ENCODE measurements around the gene CD37. TPM values are rescaled to one million over a fixed set of nuclear protein-coding genes. Genes with fewer than 3 reads are reported as not detected.

The CD37 gene
- total and polyA plus RNA-seq, 2 donors = 31.6 to 78.4 TPM

DNA sequence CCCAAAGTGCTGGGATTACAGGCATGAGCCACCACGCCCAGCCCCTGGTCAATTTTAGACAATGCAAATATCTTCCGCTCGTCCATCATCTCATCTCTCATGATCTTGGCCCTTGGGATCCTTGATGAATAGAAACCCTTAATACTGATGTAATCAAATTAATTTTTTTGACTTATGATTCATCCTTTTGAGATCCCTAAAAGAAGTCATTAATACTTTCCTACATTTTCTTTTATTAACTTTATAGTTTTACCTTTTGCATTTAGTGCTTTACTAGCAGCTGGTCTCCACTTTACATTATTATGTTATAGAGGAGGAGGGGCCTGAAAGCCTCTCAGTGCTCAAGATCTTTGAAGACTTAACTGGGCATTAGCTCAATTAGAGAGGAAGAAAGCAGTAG is 45.2 kb downstream of the CD37 start:
- Histone ChIP-seq H3K36me3 (ENCODE audit: control insufficient read depth in 2 of 2, insufficient read depth in 2 of 2, low read length in 1 of 2) (no peaks in the 10 kb centered on the region), H3K27me3 (ENCODE audit: control insufficient read depth in 2 of 2, insufficient read depth in 1 of 2, low read length in 1 of 2) (peaks cover 0 to 4% of the 10 kb centered on the region in 2 donors), H3K9me3 (ENCODE audit: control insufficient read depth in 2 of 2, insufficient read depth in 1 of 2, low read length in 1 of 2) (no peaks in the 10 kb centered on the region), H3K4me3 (ENCODE audit: low read length in 2 of 2) (no peak overlapping the region), H3K27ac (ENCODE audit: low read depth in 1 of 2, low read length in 1 of 2) (no peak overlapping the region), H3K4me1 (ENCODE audit: control insufficient read depth in 2 of 2, insufficient read depth in 2 of 2, low read length in 2 of 2) (no peaks in the 10 kb centered on the region)
- no peak for DNase-seq (ENCODE audit: low read depth in 6 of 9, low spot score in 9 of 9)
- WGBS = 97% methylated on average over 3 of the region's 3 CpGs

DNA sequence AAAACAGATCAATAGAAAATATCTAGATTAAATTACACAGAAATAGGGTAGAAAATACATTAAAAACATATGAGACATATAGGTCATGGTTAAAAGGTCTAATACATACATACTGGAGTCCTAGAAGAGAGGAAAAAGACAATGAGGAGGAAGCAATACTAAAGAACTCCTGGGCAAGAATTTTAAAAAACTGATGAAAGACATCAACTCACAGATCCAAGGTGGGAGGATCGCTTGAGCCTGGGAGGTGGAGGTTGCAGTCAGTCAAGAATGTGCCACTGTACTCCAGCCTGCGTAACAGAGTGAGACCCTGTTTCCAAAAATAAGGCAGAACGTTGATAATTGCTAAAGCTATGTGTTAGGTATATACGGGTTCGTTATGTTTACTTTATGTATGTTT is 47.4 kb downstream of the CD37 start:
- no peaks in the 10 kb centered on the region for H3K9me3 ChIP-seq (ENCODE audit: control insufficient read depth in 2 of 2, insufficient read depth in 1 of 2, low read length in 1 of 2)
- DNase-seq (ENCODE audit: low read depth in 6 of 9, low spot score in 9 of 9) = no peak
- no peak overlapping the region for H3K27ac ChIP-seq (ENCODE audit: low read depth in 1 of 2, low read length in 1 of 2)
- H3K36me3 ChIP-seq (ENCODE audit: control insufficient read depth in 2 of 2, insufficient read depth in 2 of 2, low read length in 1 of 2) = no peaks in the 10 kb centered on the region
- peaks cover 0 to 4% of the 10 kb centered on the region in 2 donors for H3K27me3 ChIP-seq (ENCODE audit: control insufficient read depth in 2 of 2, insufficient read depth in 1 of 2, low read length in 1 of 2)
- H3K4me1 ChIP-seq (ENCODE audit: control insufficient read depth in 2 of 2, insufficient read depth in 2 of 2, low read length in 2 of 2) = no peaks in the 10 kb centered on the region
- H3K4me3 ChIP-seq (ENCODE audit: low read length in 2 of 2) = no peak overlapping the region
- 97% methylated on average over 5 of the region's 5 CpGs for WGBS

DNA sequence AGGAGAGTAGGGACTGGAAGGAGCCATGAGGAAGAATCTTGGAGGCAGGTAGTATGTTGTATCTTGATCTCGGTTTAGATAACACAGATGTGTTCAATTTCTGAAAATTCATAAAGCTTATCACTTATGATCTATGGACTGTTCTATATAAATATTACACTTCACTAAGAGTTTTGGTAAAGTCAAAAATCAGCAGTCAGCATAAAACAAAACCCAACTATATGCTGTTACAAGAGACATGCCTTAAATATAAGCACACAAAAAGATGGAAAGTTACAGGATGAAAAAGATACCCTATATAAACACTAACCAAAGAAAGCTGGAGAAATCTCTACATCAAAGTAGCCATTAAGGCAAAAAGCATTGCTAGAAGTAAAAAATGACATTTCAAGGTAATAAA is 48.4 kb downstream of the CD37 start:
- no peak overlapping the region for H3K4me3 ChIP-seq (ENCODE audit: low read length in 2 of 2)
- no peak for DNase-seq (ENCODE audit: low read depth in 6 of 9, low spot score in 9 of 9)
- H3K27ac ChIP-seq (ENCODE audit: low read depth in 1 of 2, low read length in 1 of 2) = no peak overlapping the region
- no peaks in the 10 kb centered on the region for H3K36me3 ChIP-seq (ENCODE audit: control insufficient read depth in 2 of 2, insufficient read depth in 2 of 2, low read length in 1 of 2)
- H3K4me1 ChIP-seq (ENCODE audit: control insufficient read depth in 2 of 2, insufficient read depth in 2 of 2, low read length in 2 of 2) = no peaks in the 10 kb centered on the region
- peaks cover 0 to 4% of the 10 kb centered on the region in 2 donors for H3K27me3 ChIP-seq (ENCODE audit: control insufficient read depth in 2 of 2, insufficient read depth in 1 of 2, low read length in 1 of 2)
- WGBS = 95% methylated on average over 1 of the region's 1 CpG
- peaks cover 0 to 8% of the 10 kb centered on the region in 2 donors for H3K9me3 ChIP-seq (ENCODE audit: control insufficient read depth in 2 of 2, insufficient read depth in 1 of 2, low read length in 1 of 2)

DNA sequence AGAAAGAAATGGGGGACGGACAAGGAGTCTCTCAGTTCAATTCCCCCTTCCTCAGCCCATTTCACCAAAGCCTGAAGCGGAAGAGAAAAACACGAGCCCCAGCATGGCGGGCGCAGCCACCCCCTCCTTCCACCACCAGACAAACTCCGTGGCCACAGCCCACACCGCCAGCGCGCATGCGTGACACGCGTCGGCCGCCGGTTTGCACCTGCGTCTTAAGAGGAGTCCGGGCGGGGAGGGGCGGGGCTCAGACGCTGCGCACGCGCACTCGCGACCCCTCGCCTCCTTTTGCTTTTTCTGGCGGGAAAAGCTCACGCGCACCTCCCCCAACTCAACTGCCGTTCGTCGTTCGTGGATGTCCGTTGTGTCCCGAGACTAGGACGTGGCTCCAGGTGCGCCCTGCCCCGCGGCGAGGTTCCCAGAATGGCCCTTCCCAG is 52.7 kb downstream of the CD37 start, which contains the start of gene KASH5:
Gene KASH5 (plus strand): TSS at position 314 of the 437 bp plus-strand sequence. CDS start 2,635 bp downstream, outside the sequence.
- H3K4me3 ChIP-seq (ENCODE audit: low read length in 2 of 2) = peak within 1 kb of the TSS in 1 of 2 donors; percentile 15
- H3K4me1 ChIP-seq (ENCODE audit: control insufficient read depth in 2 of 2, insufficient read depth in 2 of 2, low read length in 2 of 2) = peaks cover 0 to 5% of the 10 kb centered on the region in 2 donors
- no peak within 1 kb of the TSS for H3K27ac ChIP-seq (ENCODE audit: low read depth in 1 of 2, low read length in 1 of 2)
- WGBS = 54% methylated on average over 40 of the region's 40 CpGs
- peak in 4 of 9 donors; percentile 41 to 65 (median 48) for DNase-seq (ENCODE audit: low read depth in 6 of 9, low spot score in 9 of 9)
- H3K36me3 ChIP-seq (ENCODE audit: control insufficient read depth in 2 of 2, insufficient read depth in 2 of 2, low read length in 1 of 2) = no peaks in the 10 kb centered on the region
- H3K27me3 ChIP-seq (ENCODE audit: control insufficient read depth in 2 of 2, insufficient read depth in 1 of 2, low read length in 1 of 2) = peaks cover 0 to 10% of the 10 kb centered on the region in 2 donors
- peaks cover 0 to 17% of the 10 kb centered on the region in 2 donors for H3K9me3 ChIP-seq (ENCODE audit: control insufficient read depth in 2 of 2, insufficient read depth in 1 of 2, low read length in 1 of 2)

DNA sequence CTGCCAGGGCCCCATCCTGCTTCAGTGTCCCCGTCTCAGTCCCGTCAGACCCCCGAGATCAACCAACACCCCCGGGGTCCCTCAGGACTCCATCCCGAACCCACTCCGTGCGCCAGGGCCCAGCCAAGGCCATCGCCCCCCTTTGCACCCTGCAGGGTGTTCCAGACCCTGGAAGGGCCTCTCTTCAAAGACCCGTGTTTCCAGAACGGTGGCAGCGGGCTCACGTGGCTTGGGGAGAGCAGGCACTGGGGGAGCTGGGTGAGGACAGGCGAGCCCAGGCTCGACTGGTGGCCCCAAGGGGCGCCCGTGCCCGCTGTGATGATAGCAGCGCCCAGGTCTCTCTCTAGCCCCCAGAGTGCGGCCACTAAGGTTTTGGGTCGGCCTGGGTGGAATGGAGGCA is 54.2 kb downstream of the CD37 start:
- Histone ChIP-seq H3K4me3 (ENCODE audit: low read length in 2 of 2) (no peak overlapping the region), H3K27me3 (ENCODE audit: control insufficient read depth in 2 of 2, insufficient read depth in 1 of 2, low read length in 1 of 2) (peaks cover 0 to 17% of the 10 kb centered on the region in 2 donors), H3K9me3 (ENCODE audit: control insufficient read depth in 2 of 2, insufficient read depth in 1 of 2, low read length in 1 of 2) (peaks cover 0 to 17% of the 10 kb centered on the region in 2 donors), H3K4me1 (ENCODE audit: control insufficient read depth in 2 of 2, insufficient read depth in 2 of 2, low read length in 2 of 2) (peaks cover 0 to 12% of the 10 kb centered on the region in 2 donors), H3K27ac (ENCODE audit: low read depth in 1 of 2, low read length in 1 of 2) (no peak overlapping the region), H3K36me3 (ENCODE audit: control insufficient read depth in 2 of 2, insufficient read depth in 2 of 2, low read length in 1 of 2) (no peaks in the 10 kb centered on the region)
- 97% methylated on average over 20 of the region's 20 CpGs for WGBS
- DNase-seq (ENCODE audit: low read depth in 6 of 9, low spot score in 9 of 9) = no peak

Other genes with a start within 250 kb of the CD37 start
- 142 TPM for gene SNRNP70, start 250.0 kb upstream of the CD37 start, total RNA-seq
- gene SNRNP70, start 250.0 kb upstream of the CD37 start, polyA plus RNA-seq = 419 TPM
- gene LIN7B, start 221.0 kb upstream of the CD37 start, total RNA-seq = 3.5 TPM
- gene LIN7B, start 221.0 kb upstream of the CD37 start, polyA plus RNA-seq = 9.0 TPM
- 2.7 TPM for gene C19orf73, start 216.3 kb upstream of the CD37 start, total RNA-seq
- 4.0 TPM for gene C19orf73, start 216.3 kb upstream of the CD37 start, polyA plus RNA-seq
- gene PPFIA3, start 215.9 kb upstream of the CD37 start, total RNA-seq = 7.0 TPM
- 14.1 TPM for gene PPFIA3, start 215.9 kb upstream of the CD37 start, polyA plus RNA-seq
- gene HRC, start 180.0 kb upstream of the CD37 start, total RNA-seq = 1.3 TPM
- 1.1 TPM for gene HRC, start 180.0 kb upstream of the CD37 start, polyA plus RNA-seq
- gene TRPM4, start 177.6 kb upstream of the CD37 start, total RNA-seq = 3.7 TPM
- gene TRPM4, start 177.6 kb upstream of the CD37 start, polyA plus RNA-seq = 7.6 TPM
- 0.76 TPM for gene SLC6A16, start 10.2 kb upstream of the CD37 start, total RNA-seq
- gene SLC6A16, start 10.2 kb upstream of the CD37 start, polyA plus RNA-seq = 2.5 TPM
- gene TEAD2, start 27.0 kb downstream of the CD37 start, total RNA-seq = 4.1 TPM
- gene TEAD2, start 27.0 kb downstream of the CD37 start, polyA plus RNA-seq = 6.6 TPM
- gene DKKL1, start 28.5 kb downstream of the CD37 start, total RNA-seq = 0.14 TPM
- 0.21 TPM for gene DKKL1, start 28.5 kb downstream of the CD37 start, polyA plus RNA-seq
- gene KASH5, start 52.8 kb downstream of the CD37 start, total RNA-seq = 0.09 TPM
- gene KASH5, start 52.8 kb downstream of the CD37 start, polyA plus RNA-seq = 0.09 TPM
- gene PTH2, start 88.0 kb downstream of the CD37 start, total RNA-seq = not detected
- not detected for gene PTH2, start 88.0 kb downstream of the CD37 start, polyA plus RNA-seq
- not detected for gene GFY, start 90.0 kb downstream of the CD37 start, total RNA-seq
- gene GFY, start 90.0 kb downstream of the CD37 start, polyA plus RNA-seq = 0.05 TPM
- gene SLC17A7, start 106.1 kb downstream of the CD37 start, total RNA-seq = under 0.01 TPM
- gene SLC17A7, start 106.1 kb downstream of the CD37 start, polyA plus RNA-seq = 0.57 TPM
- gene PIH1D1, start 116.4 kb downstream of the CD37 start, total RNA-seq = 99.1 TPM
- 130 TPM for gene PIH1D1, start 116.4 kb downstream of the CD37 start, polyA plus RNA-seq
- 28.5 TPM for gene ALDH16A1, start 117.8 kb downstream of the CD37 start, total RNA-seq
- 51.6 TPM for gene ALDH16A1, start 117.8 kb downstream of the CD37 start, polyA plus RNA-seq
- gene FLT3LG, start 138.8 kb downstream of the CD37 start, total RNA-seq = 22.3 TPM
- 32.1 TPM for gene FLT3LG, start 138.8 kb downstream of the CD37 start, polyA plus RNA-seq
- gene RPL13A, start 152.2 kb downstream of the CD37 start, total RNA-seq = 3,666 TPM
- 4,231 TPM for gene RPL13A, start 152.2 kb downstream of the CD37 start, polyA plus RNA-seq
- gene RPS11, start 161.0 kb downstream of the CD37 start, total RNA-seq = 3,463 TPM
- 4,965 TPM for gene RPS11, start 161.0 kb downstream of the CD37 start, polyA plus RNA-seq
- gene FCGRT, start 177.3 kb downstream of the CD37 start, total RNA-seq = 120 TPM
- 166 TPM for gene FCGRT, start 177.3 kb downstream of the CD37 start, polyA plus RNA-seq
- gene RCN3, start 192.6 kb downstream of the CD37 start, total RNA-seq = 8.8 TPM
- 32.7 TPM for gene RCN3, start 192.6 kb downstream of the CD37 start, polyA plus RNA-seq
- gene NOSIP, start 245.2 kb downstream of the CD37 start, total RNA-seq = 137 TPM
- gene NOSIP, start 245.2 kb downstream of the CD37 start, polyA plus RNA-seq = 156 TPM
- 2.2 TPM for gene PRRG2, start 245.9 kb downstream of the CD37 start, total RNA-seq
- 5.5 TPM for gene PRRG2, start 245.9 kb downstream of the CD37 start, polyA plus RNA-seq